Measurements from ENCODE around the gene MCRIP2. TPM values are rescaled to one million over a fixed set of nuclear protein-coding genes. Genes with fewer than 3 reads are reported as not detected.
A peak's percentile ranks its signal among the peaks of the same experiment; 100 is the strongest.

Gene MCRIP2
- total and polyA plus RNA-seq, 4 donors, result 16.3 to 97.3 (median 61.4) TPM

GRCh38 chr16:634051-634670, 7.5 kb upstream of the MCRIP2 start:
- Histone ChIP-seq H3K9ac (ENCODE audit: low read depth in 1 of 2, low read length in 2 of 2) (no peak overlapping the region), H3K9me3 (ENCODE audit: control insufficient read depth in 4 of 4, low read length in 3 of 4) (no peaks in the 10 kb centered on the region), H3K4me3 (ENCODE audit: low read depth in 1 of 3, low read length in 3 of 3) (no peak overlapping the region), H3K27ac (ENCODE audit: low read depth in 1 of 2, low read length in 2 of 2) (no peak overlapping the region), H3K36me3 (ENCODE audit: control insufficient read depth in 4 of 4, insufficient read depth in 3 of 4, low read depth in 1 of 4, low read length in 3 of 4) (peaks cover 0 to 7% (median 0%) of the 10 kb centered on the region in 4 donors), H3K4me1 (ENCODE audit: control insufficient read depth in 4 of 4, insufficient read depth in 4 of 4, low read length in 3 of 4) (peaks cover 27 to 49% (median 37%) of the 10 kb centered on the region in 4 donors), H3K27me3 (ENCODE audit: control insufficient read depth in 4 of 4, insufficient read depth in 4 of 4, low read length in 3 of 4) (no peaks in the 10 kb centered on the region)
- TF ChIP-seq EGR1 (IDR thresholded peaks at IDR 0.05; ENCODE audit: low read depth in 2 of 2), result no peak
- no peak for TF ChIP-seq JUND (IDR thresholded peaks at IDR 0.05)
- no peak for TF ChIP-seq FOXA1 (IDR thresholded peaks at IDR 0.05)
- TF ChIP-seq CTCF (IDR thresholded peaks at IDR 0.05; ENCODE audit: low read depth, low read length, missing input control), result no peak
- TF ChIP-seq ATF3 (IDR thresholded peaks at IDR 0.05), result no peak
- TF ChIP-seq TAF1 (conservative IDR thresholded peaks at IDR 0.05), result no peak
- no peak for TF ChIP-seq GABPA (IDR thresholded peaks at IDR 0.05 in 1 of 2, conservative IDR thresholded peaks at IDR 0.05 in 1 of 2)
- TF ChIP-seq HNF4A (conservative IDR thresholded peaks at IDR 0.05), result no peak
- TF ChIP-seq FOXA2 (IDR thresholded peaks at IDR 0.05), result no peak
- no peak for TF ChIP-seq HNF4G (IDR thresholded peaks at IDR 0.05)
- TF ChIP-seq SP1 (IDR thresholded peaks at IDR 0.05), result no peak
- TF ChIP-seq MAX (IDR thresholded peaks at IDR 0.05), result no peak
- DNase-seq (ENCODE audit: low spot score), result no peak
- WGBS, result 96% methylated on average over 22 of the region's 22 CpGs

GRCh38 chr16:634996-635395, 6.6 kb upstream of the MCRIP2 start:
- no peak for DNase-seq (ENCODE audit: low spot score)
- TF ChIP-seq NR2F2 (IDR thresholded peaks at IDR 0.05) (no peak), MAX (IDR thresholded peaks at IDR 0.05) (no peak), HNF4A (conservative IDR thresholded peaks at IDR 0.05) (no peak), SP1 (IDR thresholded peaks at IDR 0.05) (no peak), YY1 (IDR thresholded peaks at IDR 0.05) (no peak), FOXA1 (IDR thresholded peaks at IDR 0.05) (no peak), JUND (IDR thresholded peaks at IDR 0.05) (no peak)
- Histone ChIP-seq H3K36me3 (ENCODE audit: control insufficient read depth in 4 of 4, insufficient read depth in 3 of 4, low read depth in 1 of 4, low read length in 3 of 4) (peaks cover 0 to 7% (median 0%) of the 10 kb centered on the region in 4 donors), H3K9me3 (ENCODE audit: control insufficient read depth in 4 of 4, low read length in 3 of 4) (no peaks in the 10 kb centered on the region), H3K27ac (ENCODE audit: low read depth in 1 of 2, low read length in 2 of 2) (no peak overlapping the region), H3K4me3 (ENCODE audit: low read depth in 1 of 3, low read length in 3 of 3) (no peak overlapping the region), H3K4me1 (ENCODE audit: control insufficient read depth in 4 of 4, insufficient read depth in 4 of 4, low read length in 3 of 4) (peaks cover 20 to 40% (median 30%) of the 10 kb centered on the region in 4 donors), H3K27me3 (ENCODE audit: control insufficient read depth in 4 of 4, insufficient read depth in 4 of 4, low read length in 3 of 4) (no peaks in the 10 kb centered on the region), H3K9ac (ENCODE audit: low read depth in 1 of 2, low read length in 2 of 2) (no peak overlapping the region)
- 91% methylated on average over 7 of the region's 7 CpGs for WGBS

- H3K27ac ChIP-seq (ENCODE audit: low read depth in 1 of 2, low read length in 2 of 2), result peak overlapping the region; percentile 84 to 99
- peaks cover 13 to 38% (median 23%) of the 10 kb centered on the region in 4 donors for H3K4me1 ChIP-seq (ENCODE audit: control insufficient read depth in 4 of 4, insufficient read depth in 4 of 4, low read length in 3 of 4)
- H3K36me3 ChIP-seq (ENCODE audit: control insufficient read depth in 4 of 4, insufficient read depth in 3 of 4, low read depth in 1 of 4, low read length in 3 of 4), result peaks cover 0 to 7% (median 0%) of the 10 kb centered on the region in 4 donors
- no peaks in the 10 kb centered on the region for H3K9me3 ChIP-seq (ENCODE audit: control insufficient read depth in 4 of 4, low read length in 3 of 4)
- DNase-seq (ENCODE audit: low spot score), result no peak
- H3K4me3 ChIP-seq (ENCODE audit: low read depth in 1 of 3, low read length in 3 of 3), result peak overlapping the region; percentile 60 to 80 (median 72)
- WGBS, result 9% methylated on average over 55 of the region's 55 CpGs
- no peak overlapping the region for H3K9ac ChIP-seq (ENCODE audit: low read depth in 1 of 2, low read length in 2 of 2)
- no peaks in the 10 kb centered on the region for H3K27me3 ChIP-seq (ENCODE audit: control insufficient read depth in 4 of 4, insufficient read depth in 4 of 4, low read length in 3 of 4)
- TF ChIP-seq REST (IDR thresholded peaks at IDR 0.05) (no peak), NR2F2 (IDR thresholded peaks at IDR 0.05) (no peak), RXRA (IDR thresholded peaks at IDR 0.05) (no peak), RAD21 (IDR thresholded peaks at IDR 0.05) (no peak), HNF4A (conservative IDR thresholded peaks at IDR 0.05) (no peak), ATF3 (IDR thresholded peaks at IDR 0.05) (no peak), JUND (IDR thresholded peaks at IDR 0.05) (no peak), ZBTB33 (IDR thresholded peaks at IDR 0.05) (no peak), SP1 (IDR thresholded peaks at IDR 0.05) (no peak), TAF1 (conservative IDR thresholded peaks at IDR 0.05) (no peak), HNF4G (IDR thresholded peaks at IDR 0.05) (no peak)
Measured at GRCh38 chr16:635573-636205, 5.9 kb upstream of the MCRIP2 start.
